Heart left ventricle (tissue), 13 donors: ENCODE data around the gene TERT.

Source experiments
- POLR2A ChIP-seq, 2 donors: fragments of 450-650 bp; IDR thresholded peaks; one replicate each; pipeline ENCODE4 v1.6.1; 2017; ENCODE audit warnings: antibody characterized with exemption in 2 of 2, mild to moderate bottlenecking in 2 of 2, moderate library complexity in 2 of 2
- TF ChIP-seq, protein P1 (sequence below), 12 donors: fragments of 200-600 bp; sonication (generic) in 4 of 12; IDR thresholded peaks; one replicate each; pipeline versions ENCODE4 v1.5.0 to v1.8.0; 2018 to 2022; ENCODE audit warnings: antibody characterized with exemption in 12 of 12, mild to moderate bottlenecking in 5 of 12
- donor health status: ischemic (EF 13 %, LVEDD 7.1; RV severe dilation, severe dysfunction).
- donor health status: DM: no; HTN: yes; CAD: no.
- donor health status: DM: no; HTN: no; CAD: no.
- donor health status: ischemic (EF 25% LVEDD 6.9; RV normal size, moderate dysfunction).
- donor health status: ischemic (EF 25% LVEDD 5.7; RV mildly dilated, moderate dysfunction).
- donor health status: ischemic (EF 35%, LVEDD 5.7; RV mildly dilated, moderate dysfunction).
- donor health status: nonischemic (EF 11% LVEDD 7.7; RV severe dilation, severe dysfunction).
- donor health status: DM: yes; HTN: yes; CAD: no.
- donor health status: PGD.
- donor health status: ischemic (EF 29% LVEDD 5.4; RV normal size, mild dysfunction).
- donor health status: nonischemic (EF 23%, LVEDD 6.1; RV moderate dilation, normal function).

DNA sequence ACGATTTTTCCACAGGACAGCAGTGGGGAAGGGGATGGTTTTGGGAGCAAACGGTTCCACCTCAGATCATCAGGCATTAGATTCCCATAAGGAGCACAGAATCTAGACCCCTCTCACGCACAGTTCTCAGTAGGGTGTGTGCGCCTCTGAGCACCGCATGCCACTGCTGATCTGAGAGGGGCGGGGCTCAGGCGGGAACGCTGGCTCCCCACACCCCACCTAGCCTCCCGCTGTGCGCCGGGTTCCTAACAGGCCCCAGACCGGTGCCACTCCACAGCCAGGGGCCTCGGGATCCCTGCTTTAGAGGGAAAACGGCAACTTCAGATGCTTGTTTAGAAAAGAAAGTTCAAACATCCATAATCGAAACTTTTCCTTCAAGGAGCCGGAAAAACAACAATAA, 20.4 kb downstream of the TERT start:
- no peak for TF ChIP-seq POLR2A (IDR thresholded peaks at IDR 0.05)
- TF ChIP-seq, protein P1, sequence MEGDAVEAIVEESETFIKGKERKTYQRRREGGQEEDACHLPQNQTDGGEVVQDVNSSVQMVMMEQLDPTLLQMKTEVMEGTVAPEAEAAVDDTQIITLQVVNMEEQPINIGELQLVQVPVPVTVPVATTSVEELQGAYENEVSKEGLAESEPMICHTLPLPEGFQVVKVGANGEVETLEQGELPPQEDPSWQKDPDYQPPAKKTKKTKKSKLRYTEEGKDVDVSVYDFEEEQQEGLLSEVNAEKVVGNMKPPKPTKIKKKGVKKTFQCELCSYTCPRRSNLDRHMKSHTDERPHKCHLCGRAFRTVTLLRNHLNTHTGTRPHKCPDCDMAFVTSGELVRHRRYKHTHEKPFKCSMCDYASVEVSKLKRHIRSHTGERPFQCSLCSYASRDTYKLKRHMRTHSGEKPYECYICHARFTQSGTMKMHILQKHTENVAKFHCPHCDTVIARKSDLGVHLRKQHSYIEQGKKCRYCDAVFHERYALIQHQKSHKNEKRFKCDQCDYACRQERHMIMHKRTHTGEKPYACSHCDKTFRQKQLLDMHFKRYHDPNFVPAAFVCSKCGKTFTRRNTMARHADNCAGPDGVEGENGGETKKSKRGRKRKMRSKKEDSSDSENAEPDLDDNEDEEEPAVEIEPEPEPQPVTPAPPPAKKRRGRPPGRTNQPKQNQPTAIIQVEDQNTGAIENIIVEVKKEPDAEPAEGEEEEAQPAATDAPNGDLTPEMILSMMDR (IDR thresholded peaks at IDR 0.05) = no peak
